Common myeloid progenitor, CD34-positive (primary cell): ENCODE results near the gene SERPINB1.

Experiments
- CTCF ChIA-PET: fragments of 350-600 bp; sonication (Branson Sonifier 250); formaldehyde crosslinking; loops from one replicate; lab custom pipeline; 2021; ENCODE audit warnings: antibody characterized with exemption; lab: Charles Lee
- POLR2A ChIA-PET: fragments of 350-600 bp; sonication (Branson Sonifier 250); formaldehyde crosslinking; loops from one replicate; lab custom pipeline; 2021; ENCODE audit warnings: antibody characterized with exemption; lab: Charles Lee
- DNase-seq, 3 donors: peaks; one replicate each; pipeline versions ENCODE4 v3.0.0 to v3.0.0-alpha.2; 2013
- H3K27ac ChIP-seq, 2 experiments: 1 replicate in 1 of 2; 2 replicates in 1 of 2; pipeline ENCODE4 v1.7.0; 2013; ENCODE audit warnings: inconsistent platforms in 2 of 2, low read length in 2 of 2, mild to moderate bottlenecking in 2 of 2, low read depth in 1 of 2, moderate library complexity in 1 of 2; ENCODE audit not compliant: severe bottlenecking in 2 of 2, insufficient read depth in 1 of 2, poor library complexity in 1 of 2
- H3K27me3 ChIP-seq, 5 experiments: replicated peaks in 2 of 5; 1 replicate in 3 of 5; 2 replicates in 2 of 5; pipeline versions ENCODE4 v1.6.1 to v1.7.0; 2013; ENCODE audit warnings: low read length in 4 of 5, mild to moderate bottlenecking in 2 of 5, moderate library complexity in 2 of 5, inconsistent platforms in 1 of 5; ENCODE audit not compliant: insufficient read depth in 5 of 5, control insufficient read depth in 4 of 5
- H3K36me3 ChIP-seq, 4 experiments: 1 replicate in 2 of 4; 2 replicates in 2 of 4; pipeline versions ENCODE4 v1.6.1 to v1.7.0; 2013; ENCODE audit warnings: low read length in 3 of 4, control low read depth in 1 of 4, mild to moderate bottlenecking in 1 of 4; ENCODE audit not compliant: control insufficient read depth in 4 of 4, insufficient read depth in 4 of 4
- H3K4me1 ChIP-seq, 4 experiments: 1 replicate in 3 of 4; 2 replicates in 1 of 4; pipeline versions ENCODE4 v1.6.1 to v1.7.1; 2013; ENCODE audit warnings: low read length in 3 of 4, mild to moderate bottlenecking in 3 of 4, control low read depth in 1 of 4, inconsistent platforms in 1 of 4, moderate library complexity in 1 of 4; ENCODE audit not compliant: control insufficient read depth in 4 of 4, insufficient read depth in 4 of 4; ENCODE audit errors: control extremely low read depth in 1 of 4
- H3K4me3 ChIP-seq, 7 experiments: 1 replicate in 4 of 7; 2 replicates in 3 of 7; pipeline versions ENCODE4 v1.5.1 to v1.7.0; 2013; ENCODE audit warnings: mild to moderate bottlenecking in 7 of 7, low read length in 6 of 7, moderate library complexity in 6 of 7, inconsistent platforms in 2 of 7, low read depth in 2 of 7, control low read depth in 1 of 7; ENCODE audit not compliant: insufficient read depth in 4 of 7, control insufficient read depth in 1 of 7; ENCODE audit errors: extremely low read depth in 1 of 7
- H3K9me3 ChIP-seq, 5 experiments: 1 replicate in 4 of 5; 2 replicates in 1 of 5; pipeline versions ENCODE4 v1.6.1 to v1.7.1; 2013; ENCODE audit warnings: low read length in 4 of 5, mild to moderate bottlenecking in 2 of 5, inconsistent platforms in 1 of 5, low read depth in 1 of 5, moderate library complexity in 1 of 5; ENCODE audit not compliant: control insufficient read depth in 4 of 5, insufficient read depth in 2 of 5; ENCODE audit errors: control extremely low read depth in 1 of 5
- WGBS: methylation state at CpG from one replicate; pipeline ENCODE4 v1.1.5; 2013; ENCODE audit not compliant: insufficient coverage; 5-methylcytosine and 5-hydroxymethylcytosine counted together

The SERPINB1 gene

DNA sequence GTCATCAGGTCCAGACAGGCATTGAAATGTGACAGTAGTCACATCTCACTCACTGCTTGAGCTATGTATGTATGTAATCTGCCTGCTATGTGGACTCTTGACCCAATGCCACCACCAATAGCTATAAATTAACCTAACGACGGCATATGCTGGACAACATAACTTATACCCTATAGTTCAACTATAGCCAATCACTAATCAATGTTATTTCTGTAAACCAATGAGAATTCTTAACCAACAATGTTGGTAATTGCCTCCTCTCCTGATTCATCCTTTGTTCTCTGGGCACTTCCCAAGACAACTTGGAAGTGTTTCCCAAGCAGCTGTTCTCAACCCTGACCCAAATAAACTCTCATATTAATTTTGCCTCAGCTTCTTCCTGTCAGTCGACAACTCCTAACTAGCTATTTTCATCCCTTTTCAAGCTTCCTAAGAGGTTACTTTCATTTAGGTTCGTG lies 24.1 kb upstream of the SERPINB1 start:
- H3K27me3 ChIP-seq = no peaks in the 10 kb centered on the region
- DNase-seq = no peak
- H3K36me3 ChIP-seq = peaks cover 0 to 2% (median 0%) of the 10 kb centered on the region in 4 experiments
- peaks cover 17 to 44% (median 33%) of the 10 kb centered on the region in 4 experiments for H3K4me1 ChIP-seq
- POLR2A ChIA-PET = interaction anchor here (0.6 kb wide), 1 partner anchor 19 kb away, joined by 4 read pairs; no protein-coding TSS in a partner anchor
- WGBS = 100% methylated on average over 1 of the region's 4 CpGs
- CTCF ChIA-PET = interaction anchor here (1.2 to 1.3 kb wide), 2 partner anchors 12 to 69 kb away, joined by 3 read pairs; no protein-coding TSS in a partner anchor
- no peak overlapping the region for H3K4me3 ChIP-seq
- H3K27ac ChIP-seq = no peak overlapping the region
- H3K9me3 ChIP-seq = no peaks in the 10 kb centered on the region

DNA sequence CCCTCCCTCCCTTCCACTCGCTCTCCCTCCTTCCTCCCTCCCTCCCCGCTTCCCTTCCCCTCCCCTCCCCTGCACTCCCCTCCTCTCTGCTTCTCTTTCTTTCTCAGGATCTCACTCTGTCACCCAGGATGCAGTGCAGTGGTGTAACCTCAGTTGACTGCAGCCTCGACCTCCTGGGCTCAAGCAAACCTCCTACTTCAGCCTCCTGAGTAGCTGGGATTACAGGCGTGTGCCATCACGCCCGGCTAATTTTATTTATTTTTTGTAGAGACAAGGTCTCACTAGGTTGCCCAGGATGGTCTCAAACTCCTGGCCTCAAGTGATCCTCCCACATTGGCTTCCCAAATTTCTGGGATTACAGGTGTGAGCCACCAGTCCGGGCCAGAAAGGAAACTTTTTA lies 23.6 kb upstream of the SERPINB1 start:
- no peak for DNase-seq
- H3K4me1 ChIP-seq = peaks cover 17 to 45% (median 33%) of the 10 kb centered on the region in 4 experiments
- no peaks in the 10 kb centered on the region for H3K27me3 ChIP-seq
- no peak overlapping the region for H3K4me3 ChIP-seq
- 88% methylated on average over 6 of the region's 7 CpGs for WGBS
- ChIA-PET CTCF (interaction anchor here (1.2 to 1.3 kb wide), 2 partner anchors 12 to 70 kb away, joined by 3 read pairs; no protein-coding TSS in a partner anchor), POLR2A (interaction anchor here (0.6 kb wide), 1 partner anchor 20 kb away, joined by 4 read pairs; no protein-coding TSS in a partner anchor)
- H3K27ac ChIP-seq = no peak overlapping the region
- H3K9me3 ChIP-seq = no peaks in the 10 kb centered on the region
- H3K36me3 ChIP-seq = peaks cover 0 to 2% (median 0%) of the 10 kb centered on the region in 4 experiments

DNA sequence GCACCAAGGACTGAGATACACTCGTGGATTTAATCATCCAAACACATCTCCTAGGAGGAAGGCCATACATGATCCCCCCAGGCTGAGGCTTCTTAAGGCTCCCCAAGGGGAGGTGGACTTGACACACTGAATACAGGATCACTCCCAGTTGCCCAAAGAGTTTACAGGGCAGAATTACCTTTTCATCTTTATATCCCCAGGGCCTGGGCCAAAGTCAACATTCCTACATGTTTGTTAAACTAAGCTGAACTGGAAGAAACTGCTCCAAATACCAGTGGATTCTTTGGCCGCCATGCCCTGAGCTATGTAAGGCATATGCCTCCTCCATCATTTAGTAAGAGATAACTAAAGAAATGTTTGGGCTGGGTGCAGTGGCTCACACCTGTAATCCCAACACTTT lies 22.2 kb upstream of the SERPINB1 start:
- H3K27ac ChIP-seq = peak overlapping the region in 1 of 2 experiments; percentile 82
- POLR2A ChIA-PET = no interaction called here
- WGBS = 89% methylated on average over 2 of the region's 2 CpGs

DNA sequence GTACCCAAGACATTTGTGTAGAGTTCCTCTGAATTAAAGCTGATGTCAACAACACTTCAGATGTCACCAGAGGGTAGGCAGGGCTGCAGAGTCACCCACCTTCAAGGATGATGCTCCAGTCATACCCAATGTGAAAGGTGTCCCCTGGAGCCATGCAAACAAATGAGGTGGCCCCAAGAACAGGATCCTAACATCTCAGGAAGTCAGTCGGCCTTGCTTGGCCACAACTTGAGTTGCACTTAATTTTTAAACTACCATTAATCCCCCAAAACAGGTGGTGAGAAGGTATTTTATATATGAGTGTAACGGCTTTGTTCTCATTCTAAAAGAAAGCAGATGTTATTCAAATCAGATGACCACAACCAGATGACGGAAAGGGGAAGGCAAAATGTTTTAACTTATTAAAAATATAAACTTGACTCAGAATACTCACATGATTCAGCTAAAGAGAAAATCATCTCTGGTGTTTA lies 21.1 kb upstream of the SERPINB1 start:
- CTCF ChIA-PET = interaction anchor here (0.6 to 1.2 kb wide), 3 partner anchors 33 to 72 kb away, joined by 3 read pairs; no protein-coding TSS in a partner anchor
- no peaks in the 10 kb centered on the region for H3K36me3 ChIP-seq
- H3K4me1 ChIP-seq = peaks cover 31 to 64% (median 49%) of the 10 kb centered on the region in 4 experiments
- POLR2A ChIA-PET = interaction anchor here (0.9 kb wide), 1 partner anchor 13 kb away, joined by 3 read pairs; no protein-coding TSS in a partner anchor
- no CpG with 5 or more reads among the region's 3 CpGs for WGBS
- no peaks in the 10 kb centered on the region for H3K9me3 ChIP-seq
- peak overlapping the region; percentile 71 to 82 for H3K27ac ChIP-seq
- H3K4me3 ChIP-seq = peak overlapping the region in 2 of 7 experiments; percentile 29 to 53
- no peaks in the 10 kb centered on the region for H3K27me3 ChIP-seq
- peak; percentile 59 to 97 (median 95) for DNase-seq

More for the DNA sequence above, 22.2 kb upstream of the SERPINB1 start:
- no peaks in the 10 kb centered on the region for H3K27me3 ChIP-seq
- DNase-seq = no peak
- no peak overlapping the region for H3K4me3 ChIP-seq
- H3K9me3 ChIP-seq = no peaks in the 10 kb centered on the region
- CTCF ChIA-PET = interaction anchor here (0.9 to 1.3 kb wide), 2 partner anchors 32 to 127 kb away, joined by 3 read pairs; no protein-coding TSS in a partner anchor
- H3K36me3 ChIP-seq = no peaks in the 10 kb centered on the region
- peaks cover 25 to 54% (median 39%) of the 10 kb centered on the region in 4 experiments for H3K4me1 ChIP-seq

DNA sequence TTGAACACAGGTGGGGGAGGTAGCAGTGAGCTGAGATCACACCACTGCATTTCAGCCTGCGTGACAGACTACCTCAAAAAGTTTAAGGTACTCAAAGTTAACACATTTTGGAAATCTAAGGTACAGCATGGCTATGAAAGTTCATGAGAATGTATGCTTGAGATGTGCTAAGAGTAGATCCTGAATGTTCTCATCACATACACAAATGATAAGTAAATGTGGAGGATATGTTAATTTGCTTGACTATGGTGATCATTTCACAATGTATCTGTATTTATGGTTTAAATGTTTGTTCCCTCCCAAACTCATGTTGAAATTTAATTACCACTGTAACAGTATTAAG lies 20.1 kb upstream of the SERPINB1 start:
- H3K4me1 ChIP-seq = peaks cover 33 to 74% (median 59%) of the 10 kb centered on the region in 4 experiments
- CTCF ChIA-PET = interaction anchor here (1.2 kb wide), 2 partner anchors 15 to 73 kb away, joined by 3 to 5 read pairs; no protein-coding TSS in a partner anchor
- WGBS = 100% methylated on average over 1 of the region's 1 CpG

DNA sequence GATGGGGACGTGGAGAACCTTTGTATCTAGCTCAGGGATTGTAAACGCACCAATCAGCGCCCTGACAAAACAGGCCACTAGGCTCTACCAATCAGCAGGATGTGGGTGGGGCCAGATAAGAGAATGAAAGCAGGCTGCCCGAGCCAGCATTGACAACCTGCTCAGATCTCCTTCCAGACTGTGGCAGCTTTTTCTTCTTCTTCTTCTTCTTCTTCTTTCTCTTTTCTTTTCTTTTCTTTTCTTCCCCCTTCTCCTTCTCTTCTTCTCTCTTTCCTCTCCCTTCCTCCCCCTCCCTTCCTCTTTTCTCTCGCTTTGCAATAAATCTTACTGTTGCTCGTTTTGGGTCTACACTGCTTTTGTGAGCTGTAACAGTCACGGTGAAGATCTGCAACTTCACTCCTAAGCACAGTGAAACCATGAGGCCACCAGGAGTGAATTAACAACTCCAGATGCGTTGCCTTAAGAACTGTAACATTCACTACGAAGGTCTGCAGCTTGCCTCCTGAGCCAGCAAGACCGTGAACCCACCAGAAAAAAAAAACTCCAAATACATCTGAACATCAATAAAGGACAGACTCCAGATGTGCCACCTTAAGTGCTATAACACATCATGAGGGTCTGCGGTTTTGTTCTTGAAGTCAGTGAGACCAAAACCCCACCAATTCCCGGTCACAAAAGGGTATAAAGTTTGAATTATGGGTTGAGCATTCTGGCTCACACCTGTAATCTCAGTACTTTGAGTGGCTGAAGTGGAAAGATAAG lies 19.6 kb upstream of the SERPINB1 start:
- 39% methylated on average over 6 of the region's 12 CpGs for WGBS
- Histone ChIP-seq H3K9me3 (no peaks in the 10 kb centered on the region), H3K4me3 (no peak overlapping the region), H3K27me3 (no peaks in the 10 kb centered on the region), H3K4me1 (peaks cover 36 to 78% (median 64%) of the 10 kb centered on the region in 4 experiments), H3K36me3 (no peaks in the 10 kb centered on the region), H3K27ac (no peak overlapping the region)
- no peak for DNase-seq
- ChIA-PET CTCF (interaction anchor here (1.0 to 1.2 kb wide), 2 partner anchors 8 to 16 kb away, joined by 4 to 5 read pairs; no protein-coding TSS in a partner anchor), POLR2A (no interaction called here)

More for the DNA sequence above, 20.1 kb upstream of the SERPINB1 start:
- peak overlapping the region in 1 of 2 experiments; percentile 82 for H3K27ac ChIP-seq
- H3K4me3 ChIP-seq = no peak overlapping the region
- H3K9me3 ChIP-seq = no peaks in the 10 kb centered on the region
- no peaks in the 10 kb centered on the region for H3K36me3 ChIP-seq
- DNase-seq = no peak
- H3K27me3 ChIP-seq = no peaks in the 10 kb centered on the region
- POLR2A ChIA-PET = no interaction called here
